Measurements from ENCODE around the gene CABCOCO1. TPM values are rescaled to one million over a fixed set of nuclear protein-coding genes. Genes with fewer than 3 reads are reported as not detected.
"Not testable (repeated sequence)": the region's sequence is repeated elsewhere in the genome, so short reads cannot be mapped to it uniquely, and the experiment has no call there.

CABCOCO1 gene
- polyA plus RNA-seq, 5 donors: 2.0 to 6.4 (median 4.6) TPM

DNA sequence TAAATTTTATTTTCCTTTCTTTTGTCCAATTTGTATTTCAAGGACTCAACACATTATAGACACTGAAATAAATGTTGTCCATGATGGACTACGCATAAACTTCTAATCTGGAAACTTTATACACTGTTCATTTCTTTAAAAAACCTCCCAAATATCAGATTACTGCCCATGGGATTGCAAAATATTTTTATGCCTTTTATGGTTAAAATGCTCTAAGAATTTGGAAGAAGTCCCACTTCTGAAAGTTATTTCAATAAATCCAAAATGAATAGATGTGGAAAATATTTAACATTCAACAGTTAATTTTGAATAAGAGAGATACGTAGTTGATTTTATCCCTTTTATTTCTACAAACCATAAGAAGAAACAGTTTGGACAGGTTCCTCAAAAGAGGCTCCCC is 46.1 kb downstream of the CABCOCO1 start:
- peak; percentile 25 to 27 for DNase-seq

DNA sequence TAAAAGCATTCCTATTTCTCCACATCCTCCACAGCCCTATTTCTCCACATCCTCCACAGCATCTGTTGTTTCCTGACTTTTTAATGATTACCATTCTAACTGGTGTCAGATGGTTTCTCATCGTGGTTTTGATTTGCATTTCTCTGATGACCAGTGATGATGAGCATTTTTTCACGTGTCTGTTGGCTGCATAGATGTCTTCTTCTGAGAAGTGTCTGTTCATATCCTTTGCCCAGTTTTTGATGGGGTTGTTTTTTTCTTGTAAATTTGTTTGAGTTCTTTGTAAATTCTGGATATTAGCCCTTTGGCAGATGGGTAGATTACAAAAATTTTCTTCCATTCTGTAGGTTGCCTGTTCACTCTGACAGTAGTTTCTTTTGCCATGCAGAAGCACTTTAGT is 49.4 kb downstream of the CABCOCO1 start:
- DNase-seq: not testable (repeated sequence)

DNA sequence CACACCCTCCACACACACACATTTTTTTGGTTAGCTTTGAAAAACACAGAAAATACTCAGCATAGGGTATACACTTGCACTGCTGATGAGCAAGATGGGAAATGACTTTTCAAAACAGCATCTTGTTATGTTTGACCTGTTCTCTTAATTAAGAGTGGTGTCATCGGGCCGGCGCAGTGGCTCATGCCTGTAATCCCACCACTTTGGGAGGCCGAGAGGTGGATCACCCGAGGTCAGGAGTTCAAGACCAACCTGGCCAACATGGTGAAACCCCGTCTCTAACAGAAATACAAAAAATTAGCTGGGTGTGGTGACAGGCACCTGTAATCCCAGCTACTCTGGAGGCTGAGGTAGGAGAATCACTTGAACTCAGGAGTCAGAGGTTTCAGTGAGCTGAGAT is 56.7 kb downstream of the CABCOCO1 start:
- DNase-seq: not testable (repeated sequence)

DNA sequence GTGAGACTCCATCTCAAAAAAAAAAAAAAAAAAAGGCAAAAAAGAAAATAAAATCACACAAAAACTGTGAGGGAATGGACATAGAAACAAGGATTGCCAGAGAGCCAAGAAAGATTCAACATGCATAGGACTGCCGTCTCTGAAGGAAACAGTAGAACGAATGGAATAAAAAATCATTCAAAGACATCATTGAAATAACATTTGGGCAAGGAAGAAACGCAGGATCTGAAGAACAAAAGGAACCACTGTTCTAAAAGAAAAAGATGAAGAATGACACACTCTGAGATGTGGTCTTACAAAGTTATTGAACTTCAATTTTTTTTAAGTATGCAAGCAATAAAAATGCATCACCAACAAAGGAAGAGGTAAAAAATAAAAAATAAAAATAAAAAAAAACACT is 57.2 kb downstream of the CABCOCO1 start:
- no peak for DNase-seq

DNA sequence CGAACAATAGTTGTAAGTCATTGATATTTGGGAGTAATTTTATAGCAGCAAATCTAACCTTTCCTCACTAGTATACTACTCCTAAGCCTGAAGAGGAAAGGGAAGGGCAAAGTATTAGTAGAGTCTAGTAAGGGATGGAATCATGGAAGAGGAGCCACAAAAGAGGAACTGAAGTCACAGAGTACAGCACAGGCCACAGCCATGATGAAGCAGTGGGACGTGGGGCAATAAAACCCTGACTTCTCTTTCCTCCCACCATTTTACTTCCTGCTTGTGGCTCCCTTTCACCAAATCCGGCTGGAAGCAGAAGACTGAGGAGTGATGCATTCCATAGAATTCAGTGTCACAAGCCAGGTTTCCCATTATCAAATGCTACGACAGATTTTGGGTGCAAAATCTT is 58.7 kb downstream of the CABCOCO1 start:
- no peak for DNase-seq

DNA sequence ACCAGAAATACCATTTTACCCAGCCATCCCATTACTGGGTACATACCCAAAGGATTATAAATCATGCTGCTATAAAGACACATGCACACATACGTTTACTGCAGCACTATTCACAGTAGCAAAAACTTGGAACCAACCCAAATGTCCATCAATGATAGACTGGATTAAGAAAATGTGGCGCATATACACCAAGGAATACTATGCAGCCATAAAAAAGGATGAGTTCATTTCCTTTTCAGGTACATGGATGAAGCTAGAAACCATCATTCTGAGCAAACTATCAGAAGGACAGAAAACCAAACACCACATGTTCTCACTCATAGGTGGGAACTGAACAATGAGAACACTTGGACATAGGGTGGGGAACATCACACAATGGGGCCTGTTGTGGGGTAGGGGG is 62.5 kb downstream of the CABCOCO1 start:
- not testable (repeated sequence) for DNase-seq

DNA sequence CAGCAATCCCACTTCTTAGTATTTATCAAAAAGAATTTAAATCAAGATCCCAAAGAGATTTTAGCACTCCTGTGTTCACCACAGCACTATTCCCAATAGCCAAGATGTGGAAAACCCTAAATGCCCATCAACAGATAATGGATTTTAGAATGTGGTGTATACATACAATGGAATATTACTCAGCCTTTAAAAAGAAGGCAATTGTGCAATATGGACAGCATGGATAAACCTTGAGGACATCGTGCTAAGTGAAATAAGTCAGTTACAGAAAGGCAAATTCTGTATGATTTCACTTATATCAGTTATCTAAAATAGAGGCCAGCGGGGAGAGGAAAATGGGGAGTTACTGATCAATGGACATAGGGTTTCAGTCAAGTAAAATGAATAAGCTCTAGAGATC is 66.9 kb downstream of the CABCOCO1 start:
- DNase-seq: no peak

DNA sequence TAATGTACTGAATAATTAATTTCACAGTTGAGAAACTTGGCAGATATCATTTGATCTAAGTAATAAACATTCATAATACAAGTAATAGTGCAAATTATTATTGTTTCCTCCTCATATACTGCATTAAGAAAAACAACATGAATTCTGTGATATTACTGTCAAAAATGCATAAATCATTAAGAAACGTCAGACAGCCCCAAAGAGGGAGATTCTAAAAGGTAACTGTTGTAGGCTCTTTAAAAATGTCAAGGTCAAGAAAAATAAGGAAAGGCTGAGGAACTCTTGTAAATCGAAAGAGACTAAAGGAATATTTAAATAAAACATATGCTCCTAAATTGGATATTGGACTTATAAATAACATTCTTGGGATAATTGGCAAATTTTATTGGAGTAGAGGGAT is 67.9 kb downstream of the CABCOCO1 start:
- DNase-seq: no peak

DNA sequence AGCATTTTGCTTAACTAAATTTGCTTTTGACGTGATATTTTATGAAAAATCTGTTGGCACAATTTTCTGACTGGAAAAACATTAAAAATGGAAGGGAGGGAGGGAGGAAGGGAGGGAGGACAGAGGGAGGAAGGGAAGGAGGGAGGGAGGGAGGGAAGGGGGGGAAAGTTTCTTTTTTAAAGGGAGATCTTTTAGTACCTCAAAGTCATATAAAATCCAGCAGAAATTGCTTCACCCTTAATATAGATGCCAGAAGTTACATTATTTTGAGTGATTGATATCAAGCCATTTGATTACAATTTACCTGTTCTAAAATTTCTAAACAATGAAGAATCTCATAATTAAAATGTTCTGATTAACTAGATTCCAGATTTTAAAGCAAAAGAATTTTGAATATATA is 68.9 kb downstream of the CABCOCO1 start:
- DNase-seq: no peak

DNA sequence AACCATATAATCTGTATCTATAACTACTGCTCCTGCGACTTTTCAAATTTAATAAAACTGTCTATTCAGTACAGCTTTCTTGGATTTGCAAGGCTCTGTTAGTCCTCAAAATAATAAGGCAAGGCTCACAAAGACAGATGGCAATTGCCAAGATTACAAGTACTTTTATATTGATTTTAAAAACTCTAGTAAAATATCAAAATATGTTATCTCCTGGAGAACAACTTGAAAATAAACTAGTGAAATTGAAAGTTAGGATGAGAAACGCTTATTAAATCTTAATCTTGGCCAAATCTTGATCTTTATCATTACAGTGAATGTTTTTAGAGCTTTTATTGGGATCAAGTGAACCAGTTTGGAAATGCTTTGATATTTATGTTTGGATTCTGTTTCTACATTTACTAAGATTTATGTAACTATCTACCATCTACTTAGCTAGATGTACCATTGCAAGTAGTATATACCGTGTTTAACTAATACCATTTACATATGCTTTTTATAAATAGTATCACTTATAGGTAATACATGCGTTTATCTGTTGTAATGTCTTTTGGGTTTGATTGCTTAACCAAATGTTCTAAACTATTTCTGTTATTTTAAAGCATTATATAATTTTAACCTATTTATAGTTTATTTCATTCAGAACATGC is 70.0 kb downstream of the CABCOCO1 start:
- DNase-seq: no peak

DNA sequence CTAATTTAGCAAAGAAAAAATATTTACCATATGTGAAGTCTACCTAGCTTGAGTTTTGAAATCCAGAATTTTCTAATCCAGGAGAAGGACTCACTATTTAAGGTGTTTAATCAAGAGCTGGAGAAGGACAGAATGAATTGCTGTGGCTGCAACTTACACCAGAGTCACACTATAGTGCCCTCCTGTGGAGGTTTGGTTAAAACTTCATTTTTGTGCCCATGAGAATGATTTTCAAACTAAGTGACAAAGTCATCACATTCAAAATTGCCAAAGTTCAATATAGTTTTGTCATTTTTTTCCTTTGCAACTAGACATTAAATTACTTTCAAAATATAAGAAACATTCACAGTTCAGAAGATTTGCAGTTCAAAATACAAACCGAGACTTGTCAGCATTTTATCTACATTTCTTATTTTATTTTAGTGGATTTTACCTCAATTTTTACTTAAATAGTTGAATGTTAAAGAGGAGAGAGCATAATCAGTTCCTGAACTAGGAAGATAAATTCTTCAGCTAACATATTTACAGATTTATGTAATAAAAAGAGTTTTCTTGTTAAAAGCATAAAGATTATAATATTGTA is 70.7 kb downstream of the CABCOCO1 start:
- no peak for DNase-seq

DNA sequence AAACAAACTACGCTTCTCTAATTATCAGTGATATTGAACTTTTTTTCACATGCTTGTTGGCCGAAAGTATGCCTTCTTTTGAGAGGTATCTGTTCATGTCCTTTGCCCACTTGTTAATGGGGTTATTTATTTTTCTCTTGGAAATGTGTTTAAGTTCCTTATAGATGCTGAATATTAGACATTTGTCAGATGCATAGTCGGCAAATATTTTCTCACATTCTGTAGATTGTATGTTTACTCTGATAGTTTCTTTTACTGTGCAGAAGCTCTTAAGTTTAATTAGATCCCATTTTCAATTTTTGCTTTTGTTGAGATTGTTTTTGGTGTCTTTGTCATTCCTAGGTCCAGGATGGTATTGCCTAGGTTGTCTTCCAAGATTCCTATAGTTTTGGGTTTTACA is 73.2 kb downstream of the CABCOCO1 start:
- no peak for DNase-seq

DNA sequence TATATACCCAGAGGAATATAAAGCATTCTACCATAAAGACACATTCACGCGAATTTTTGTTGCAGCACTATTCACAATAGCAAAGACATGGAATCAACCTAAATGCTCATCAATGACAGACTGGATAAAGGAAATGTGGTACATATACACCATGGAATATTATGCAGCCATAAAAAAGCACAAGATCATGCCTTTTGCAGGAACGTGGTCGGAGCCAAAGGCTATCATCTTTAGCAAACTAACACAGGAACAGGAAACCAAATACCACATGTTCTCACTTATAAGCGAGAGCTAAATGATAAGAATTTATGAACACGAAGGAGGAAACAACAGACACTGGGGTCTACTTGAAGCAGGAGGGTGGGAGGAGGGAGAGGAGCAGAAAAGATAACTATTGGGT is 74.7 kb downstream of the CABCOCO1 start:
- not testable (repeated sequence) for DNase-seq

DNA sequence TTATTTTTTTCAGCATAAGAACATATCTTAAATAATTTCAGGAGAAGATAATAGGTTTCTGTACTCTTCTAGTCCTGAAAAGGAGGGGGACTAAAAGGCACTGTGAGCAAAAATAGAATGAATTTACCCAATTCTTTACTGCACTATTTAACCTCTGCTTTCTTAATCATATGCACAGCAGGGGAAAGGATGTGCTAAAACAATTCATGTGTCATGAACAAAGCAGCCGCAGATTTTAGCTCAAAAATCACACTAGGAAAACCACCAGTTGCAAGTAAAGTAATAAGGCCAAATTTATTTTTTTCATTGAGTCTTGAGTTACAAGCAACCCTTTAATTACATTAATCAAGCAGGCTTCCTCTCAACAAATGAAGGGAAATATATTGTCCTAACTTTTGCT is 80.1 kb downstream of the CABCOCO1 start:
- DNase-seq: no peak

DNA sequence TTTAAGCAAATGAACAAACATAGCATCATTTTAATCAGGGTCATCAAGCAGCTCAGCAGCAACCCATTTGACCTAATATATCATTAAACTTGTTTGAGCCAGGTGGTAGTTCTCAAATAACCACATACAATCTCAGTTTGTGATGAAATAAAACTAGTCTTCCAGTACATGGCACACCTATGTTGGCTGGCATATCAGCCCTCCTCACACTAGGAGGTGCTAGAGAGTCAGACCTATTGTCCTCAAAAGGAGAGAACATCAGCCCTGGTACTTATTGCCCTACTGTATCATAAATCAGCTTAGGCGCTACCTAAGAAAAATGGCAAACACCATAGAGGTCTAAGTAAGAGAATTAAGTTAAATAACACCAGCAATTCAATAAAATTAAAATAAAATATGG is 81.7 kb downstream of the CABCOCO1 start:
- DNase-seq: no peak

DNA sequence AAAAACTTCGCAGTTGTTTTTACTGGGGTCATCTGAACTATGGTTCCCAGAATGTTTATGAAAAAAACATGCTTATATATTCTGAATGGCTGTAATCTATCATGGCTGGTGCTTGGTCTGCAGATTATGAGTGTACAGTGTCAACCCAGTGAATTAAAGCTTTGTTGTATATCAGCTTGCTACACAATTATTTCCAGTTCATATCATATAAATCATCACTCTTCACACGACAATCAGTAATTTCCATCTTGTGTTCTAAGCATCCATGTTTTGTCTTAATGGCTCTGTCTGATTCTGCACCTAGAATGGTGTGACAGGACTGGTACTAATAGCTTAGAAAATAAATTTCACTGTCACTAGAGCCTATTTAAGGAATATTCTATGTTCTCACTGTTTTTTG is 83.6 kb downstream of the CABCOCO1 start:
- DNase-seq: no peak

DNA sequence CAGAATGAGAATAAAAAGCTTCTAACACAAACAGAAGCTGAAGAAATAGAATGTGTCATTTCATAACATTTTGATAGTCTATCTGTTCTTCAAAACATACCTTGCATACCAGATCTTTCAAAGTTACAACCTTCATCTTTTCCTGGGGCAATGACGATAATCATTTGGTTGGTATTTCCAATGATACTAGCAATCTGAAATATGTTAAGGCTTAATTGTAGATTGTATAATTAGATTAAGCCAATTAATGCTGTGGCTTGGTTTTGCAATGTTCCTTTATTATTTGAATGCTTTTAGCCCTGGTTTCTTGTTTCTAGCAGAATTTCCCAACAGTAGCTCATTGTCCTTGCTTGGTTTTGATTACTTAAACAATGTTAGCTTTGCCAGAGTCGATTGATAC is 84.6 kb downstream of the CABCOCO1 start:
- DNase-seq: no peak

DNA sequence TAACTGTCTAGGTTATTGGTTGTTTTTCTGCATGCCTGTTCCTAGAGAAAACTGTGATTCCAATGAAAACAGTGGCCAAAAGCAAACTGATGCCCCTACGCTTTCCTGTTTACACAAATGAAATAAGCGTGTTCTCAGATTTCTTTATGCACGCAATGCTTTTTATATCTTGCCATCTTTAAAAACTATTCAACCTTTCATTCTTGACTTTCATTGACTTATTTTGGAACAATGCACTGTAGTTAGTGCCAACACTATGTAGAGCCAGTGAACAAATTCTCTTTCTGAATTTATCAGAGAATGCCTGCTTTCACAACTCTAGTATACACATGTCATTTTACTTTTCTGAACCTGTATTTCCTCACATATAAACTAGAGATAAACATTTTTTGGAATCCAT is 86.6 kb downstream of the CABCOCO1 start:
- no peak for DNase-seq

DNA sequence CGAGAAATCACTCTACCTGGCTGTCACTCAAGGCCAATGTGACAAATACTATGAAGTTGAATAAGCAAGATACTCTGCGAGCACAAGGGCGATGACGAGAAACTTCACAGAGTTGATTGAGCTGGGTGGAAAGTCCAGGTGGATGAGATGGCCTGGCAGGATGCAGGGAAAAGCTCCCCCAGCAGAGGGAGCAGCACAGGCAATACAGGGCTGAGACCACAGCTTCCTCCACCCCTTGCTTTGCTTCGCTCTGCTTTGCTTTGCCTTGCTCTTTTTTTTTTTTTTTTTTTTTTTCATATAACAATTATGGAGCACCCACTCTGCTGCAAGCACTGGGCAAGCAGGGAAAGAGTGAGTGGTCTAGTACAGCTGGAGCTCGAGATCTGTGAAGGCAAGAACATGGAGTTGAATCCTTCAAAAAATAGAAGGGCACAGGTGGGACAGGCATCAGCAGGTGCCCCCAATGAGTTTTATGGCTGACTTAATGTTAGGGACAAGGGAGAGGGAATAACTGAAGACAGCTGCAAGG is 88.3 kb downstream of the CABCOCO1 start:
- no peak for DNase-seq

DNA sequence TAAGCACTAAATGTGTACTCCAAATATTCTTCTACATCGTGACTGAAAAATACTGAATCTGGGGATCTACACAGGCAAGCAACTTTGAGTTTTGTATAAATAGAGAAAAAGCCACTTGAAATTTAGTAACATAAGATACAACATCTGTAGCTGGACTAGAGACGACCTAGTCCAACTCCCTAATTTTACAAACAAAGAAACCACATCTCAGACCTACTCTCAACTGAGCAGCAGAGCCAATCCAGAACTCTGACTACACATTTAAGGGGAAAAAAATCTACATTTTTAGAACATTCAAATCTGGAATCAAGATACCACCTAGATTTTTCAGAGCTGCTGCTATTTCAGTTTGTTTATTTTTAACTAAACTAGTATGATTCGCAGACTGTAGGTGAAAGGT is 88.9 kb downstream of the CABCOCO1 start:
- DNase-seq: no peak

DNA sequence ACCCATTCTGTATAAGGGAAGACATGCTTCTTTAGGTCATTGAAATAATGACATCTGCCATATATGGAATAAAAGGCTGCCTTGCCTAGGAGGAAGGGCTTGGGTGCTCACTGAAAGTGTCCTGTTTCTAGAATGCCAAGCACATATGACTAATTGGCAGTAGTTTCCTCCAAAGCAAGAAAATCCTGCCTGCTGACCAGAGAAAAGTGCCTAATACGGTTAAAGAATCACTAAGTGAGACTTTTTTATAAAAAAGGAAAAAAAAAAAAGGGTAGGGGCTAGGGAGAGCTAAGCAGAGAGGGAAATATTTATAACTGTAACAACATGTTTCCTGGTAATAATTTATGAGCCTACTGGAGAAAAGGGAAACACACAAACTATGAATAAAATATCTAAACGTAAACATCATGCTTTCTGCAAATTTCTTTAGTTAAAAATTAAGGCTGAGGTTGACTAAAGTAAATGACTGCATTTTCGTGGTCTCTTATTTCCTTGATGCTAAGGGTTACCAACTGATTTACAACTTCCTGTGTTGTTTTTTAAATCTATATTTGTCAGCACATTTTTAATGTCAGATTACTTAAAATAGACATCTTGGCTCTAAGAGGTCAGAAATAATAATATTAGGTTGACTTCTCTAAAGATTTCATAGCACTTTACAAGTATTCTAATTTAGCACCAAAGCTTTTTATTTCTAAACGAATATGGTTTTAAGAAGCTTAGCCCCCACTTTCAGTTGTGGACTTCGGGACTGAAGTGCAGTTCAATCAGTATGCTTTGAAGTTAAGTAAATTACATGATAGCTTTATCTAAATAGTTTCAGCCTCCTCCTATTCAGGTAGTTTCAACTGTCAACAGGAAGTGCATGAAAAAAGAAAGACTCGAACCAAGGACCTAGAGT is 89.6 kb downstream of the CABCOCO1 start:
- DNase-seq: no peak

DNA sequence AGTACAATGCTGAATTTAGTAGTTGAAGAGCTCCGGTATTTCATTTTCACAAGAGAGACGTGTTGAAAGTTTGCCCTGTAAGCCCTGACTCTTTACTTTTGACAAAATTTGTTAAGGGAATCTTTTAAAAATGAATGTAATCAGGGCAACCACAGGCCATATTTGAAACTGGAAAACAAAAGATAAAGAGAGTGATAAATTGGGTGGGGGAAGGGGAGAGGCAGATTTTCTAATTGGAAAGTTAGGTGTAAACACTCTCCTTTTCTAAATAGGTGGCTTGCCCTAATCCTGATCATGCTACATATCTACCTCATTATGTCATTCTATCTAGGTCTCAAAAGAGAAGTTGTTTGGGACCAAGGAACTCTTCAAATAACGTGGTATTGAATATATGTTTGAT is 90.7 kb downstream of the CABCOCO1 start:
- no peak for DNase-seq
